KMS-11 (cell line): ENCODE measurements around the gene ADGRD2.

ENCODE experiments used
- H2AFZ ChIP-seq: fragments of 200-600 bp; sonication (generic); 2 replicates; pipeline ENCODE4 v1.6.1; 2016; ENCODE audit warnings: antibody characterized with exemption, mixed run types, low read depth
- H3K27ac ChIP-seq: fragments of 200-600 bp; sonication (generic); 2 replicates; pipeline ENCODE4 v1.6.1; 2016; ENCODE audit warnings: mild to moderate bottlenecking, mixed run types
- H3K27me3 ChIP-seq: fragments of 200-600 bp; sonication (generic); 2 replicates; pipeline ENCODE4 v1.6.1; 2017; ENCODE audit warnings: mild to moderate bottlenecking, low read depth, mixed run types, moderate library complexity; ENCODE audit not compliant: insufficient read depth
- H3K36me3 ChIP-seq: fragments of 200-600 bp; sonication (generic); 2 replicates; pipeline ENCODE4 v1.6.1; 2017; ENCODE audit warnings: mild to moderate bottlenecking, mixed run types; ENCODE audit not compliant: insufficient read depth
- H3K4me1 ChIP-seq: fragments of 200-600 bp; sonication (generic); 2 replicates; pipeline ENCODE4 v1.6.1; 2016; ENCODE audit warnings: mild to moderate bottlenecking, low read depth, mixed run types; ENCODE audit not compliant: poor library complexity, severe bottlenecking
- H3K4me2 ChIP-seq: fragments of 200-600 bp; sonication (generic); 2 replicates; pipeline ENCODE4 v1.7.0; 2016; ENCODE audit warnings: mild to moderate bottlenecking, mixed run types
- H3K4me3 ChIP-seq: fragments of 200-600 bp; sonication (generic); IDR thresholded peaks from 2 replicates; pipeline ENCODE4 v1.6.1; 2017; ENCODE audit warnings: low read depth, low read length, mixed read lengths; ENCODE audit not compliant: insufficient read depth
- H3K79me2 ChIP-seq: fragments of 200-600 bp; sonication (generic); 2 replicates; pipeline ENCODE4 v1.6.1; 2016; ENCODE audit warnings: low read depth, mixed run types; ENCODE audit not compliant: insufficient read depth
- H3K9ac ChIP-seq: fragments of 200-600 bp; sonication (generic); 2 replicates; pipeline ENCODE4 v1.6.1; 2016; ENCODE audit warnings: mild to moderate bottlenecking, mixed run types
- H4K20me1 ChIP-seq: fragments of 200-600 bp; sonication (generic); 2 replicates; pipeline ENCODE4 v1.6.1; 2016; ENCODE audit warnings: mild to moderate bottlenecking, mixed run types; ENCODE audit not compliant: insufficient read depth
- CTCF ChIP-seq: fragments of 200-600 bp; sonication (generic); conservative IDR thresholded peaks from 2 replicates; pipeline ENCODE4 v1.6.1; 2017; ENCODE audit warnings: low read depth, mild to moderate bottlenecking, antibody characterized with exemption, low read length, moderate library complexity, mixed read lengths

ADGRD2 gene

GRCh38 chr9:124452841-124453585 lies 2.8 kb downstream of the ADGRD2 start:
- no peak overlapping the region for H3K9ac ChIP-seq
- no peak overlapping the region for H2AFZ ChIP-seq
- no peak overlapping the region for H3K4me3 ChIP-seq
- no peaks in the 10 kb centered on the region for H4K20me1 ChIP-seq
- peaks cover 6% of the 10 kb centered on the region; the same call in 1 of the 2 replicates for H3K27me3 ChIP-seq
- H3K79me2 ChIP-seq, result no peaks in the 10 kb centered on the region
- no peak for TF ChIP-seq CTCF
- no peaks in the 10 kb centered on the region for H3K36me3 ChIP-seq
- H3K27ac ChIP-seq, result no peak overlapping the region
- H3K4me2 ChIP-seq, result no peak overlapping the region
- H3K4me1 ChIP-seq, result no peaks in the 10 kb centered on the region

DNA sequence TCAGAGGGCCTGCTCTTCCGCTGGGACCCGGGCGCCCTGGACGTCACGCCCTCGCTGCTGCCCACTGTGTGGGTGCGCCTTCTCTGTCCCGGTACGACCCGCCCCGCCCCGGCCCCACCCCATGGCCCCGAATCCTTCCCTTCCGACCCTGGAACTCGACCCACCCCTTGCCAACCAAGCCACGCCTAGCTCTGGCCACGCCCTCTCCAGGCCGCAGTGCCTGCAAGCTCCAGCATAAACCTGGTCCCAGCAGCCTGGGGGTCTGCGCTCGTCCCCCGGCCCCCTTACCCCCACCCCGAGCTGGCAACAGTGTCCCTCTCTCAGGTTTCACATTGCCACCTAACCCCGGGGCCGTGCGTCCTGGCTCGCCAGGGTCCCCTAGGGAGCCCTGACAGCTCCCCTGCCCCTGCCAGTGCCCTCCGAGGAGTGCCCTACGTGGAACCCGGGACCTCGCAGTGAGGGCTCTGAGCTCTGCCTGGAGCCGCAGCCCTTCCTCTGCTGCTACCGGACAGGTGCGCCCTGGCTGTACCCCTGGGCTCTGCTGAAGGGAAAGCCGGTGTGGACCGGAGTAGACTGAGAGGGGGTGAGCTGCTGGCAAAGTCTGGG lies 3.4 kb downstream of the ADGRD2 start:
- Histone ChIP-seq H3K9ac (no peak overlapping the region), H3K79me2 (no peaks in the 10 kb centered on the region), H3K4me1 (no peaks in the 10 kb centered on the region), H3K36me3 (no peaks in the 10 kb centered on the region), H2AFZ (no peak overlapping the region), H3K27ac (no peak overlapping the region), H4K20me1 (no peaks in the 10 kb centered on the region), H3K4me3 (no peak overlapping the region), H3K4me2 (no peak overlapping the region), H3K27me3 (peaks cover 6% of the 10 kb centered on the region; the same call in 1 of the 2 replicates)
- TF ChIP-seq CTCF, result no peak

- Histone ChIP-seq H3K79me2 (no peaks in the 10 kb centered on the region), H3K9ac (no peak overlapping the region), H3K27ac (no peak overlapping the region), H3K4me3 (no peak overlapping the region), H3K27me3 (peaks cover 6% of the 10 kb centered on the region; the same call in 1 of the 2 replicates), H3K36me3 (no peaks in the 10 kb centered on the region), H3K4me2 (no peak overlapping the region), H4K20me1 (no peaks in the 10 kb centered on the region), H2AFZ (no peak overlapping the region), H3K4me1 (no peaks in the 10 kb centered on the region)
- no peak for TF ChIP-seq CTCF
Measured at GRCh38 chr9:124454296-124454695, 4.0 kb downstream of the ADGRD2 start.

- H3K27me3 ChIP-seq, result peaks cover 6% of the 10 kb centered on the region; the same call in 1 of the 2 replicates
- no peak overlapping the region for H2AFZ ChIP-seq
- no peak for TF ChIP-seq CTCF
- no peak overlapping the region for H3K27ac ChIP-seq
- H3K4me1 ChIP-seq, result no peaks in the 10 kb centered on the region
- no peak overlapping the region for H3K9ac ChIP-seq
- H3K79me2 ChIP-seq, result no peaks in the 10 kb centered on the region
- H3K4me3 ChIP-seq, result no peak overlapping the region
- no peaks in the 10 kb centered on the region for H3K36me3 ChIP-seq
- no peak overlapping the region for H3K4me2 ChIP-seq
- H4K20me1 ChIP-seq, result no peaks in the 10 kb centered on the region
Measured at GRCh38 chr9:124454791-124455443, 4.7 kb downstream of the ADGRD2 start.
